Small intestine (tissue), 7 donors: ENCODE data around the gene PLD6. TPM values are rescaled to one million over a fixed set of nuclear protein-coding genes. Genes with fewer than 3 reads are reported as not detected.

Experiments used
- DNase-seq, 2 donors: peaks; one replicate each; pipeline versions ENCODE4 v3.0.0 to v3.0.0-alpha.2; 2013
- FAIRE-seq: peaks from 2 replicates; lab custom pipeline; 2012; peaks lifted over from hg19 to GRCh38; lab: Jason Lieb, UNC
- H3K27ac ChIP-seq, 3 donors: one replicate each; pipeline ENCODE4 v1.5.1; 2013; ENCODE audit warnings: low read length in 2 of 3, mild to moderate bottlenecking in 2 of 3, control low read depth in 1 of 3, inconsistent platforms in 1 of 3, low read depth in 1 of 3, moderate library complexity in 1 of 3
- H3K27me3 ChIP-seq, 3 donors: one replicate each; pipeline ENCODE4 v1.6.1; 2013; ENCODE audit warnings: low read length in 3 of 3, inconsistent platforms in 1 of 3; ENCODE audit not compliant: control insufficient read depth in 3 of 3, insufficient read depth in 3 of 3
- H3K36me3 ChIP-seq, 3 donors: one replicate each; pipeline ENCODE4 v1.6.1; 2013; ENCODE audit warnings: low read length in 3 of 3, inconsistent platforms in 1 of 3, low read depth in 1 of 3, mild to moderate bottlenecking in 1 of 3, moderate library complexity in 1 of 3; ENCODE audit not compliant: control insufficient read depth in 3 of 3, insufficient read depth in 2 of 3
- H3K4me1 ChIP-seq, 3 donors: one replicate each; pipeline ENCODE4 v1.6.1; 2013; ENCODE audit warnings: low read length in 2 of 3, inconsistent platforms in 1 of 3, low read depth in 1 of 3, mild to moderate bottlenecking in 1 of 3, moderate library complexity in 1 of 3; ENCODE audit not compliant: control insufficient read depth in 3 of 3, insufficient read depth in 2 of 3
- H3K4me3 ChIP-seq, 3 donors: one replicate each; pipeline ENCODE4 v1.5.1; 2013; ENCODE audit warnings: low read length in 3 of 3, control low read depth in 1 of 3, inconsistent platforms in 1 of 3, low read depth in 1 of 3, mild to moderate bottlenecking in 1 of 3, moderate library complexity in 1 of 3
- H3K9me3 ChIP-seq, 2 donors: one replicate each; pipeline ENCODE4 v1.6.1; 2013; ENCODE audit warnings: low read depth in 1 of 2, low read length in 1 of 2; ENCODE audit not compliant: control insufficient read depth in 2 of 2, insufficient read depth in 1 of 2
- WGBS, 3 donors: extraction: QIAGEN DNeasy Blood & Tissue Kit; methylation state at CpG; one replicate each; pipeline ENCODE4 v1.1.7; 2013; 5-methylcytosine and 5-hydroxymethylcytosine counted together
- polyA plus RNA-seq, 4 donors: library from polyadenylated mRNA; stranded (reverse) in 3 of 4; unstranded in 1 of 4; fragments of 200-250 nt in 3 of 4; fragments of 120-200 nt in 1 of 4; gene quantifications; one replicate each; pipeline versions ENCODE4 v1.2.1 to v1.2.3, GENCODE V29; 2013
- donor health status: healthy with polysubstance abuse.
- donor health status: control.
- donor health status: control.
- donor health status: Bipolar disorder and iron deficiency.
- donor health status: healthy.

The PLD6 gene
- polyA plus RNA-seq, 4 donors: 1.4 to 5.2 (median 1.6) TPM

DNA sequence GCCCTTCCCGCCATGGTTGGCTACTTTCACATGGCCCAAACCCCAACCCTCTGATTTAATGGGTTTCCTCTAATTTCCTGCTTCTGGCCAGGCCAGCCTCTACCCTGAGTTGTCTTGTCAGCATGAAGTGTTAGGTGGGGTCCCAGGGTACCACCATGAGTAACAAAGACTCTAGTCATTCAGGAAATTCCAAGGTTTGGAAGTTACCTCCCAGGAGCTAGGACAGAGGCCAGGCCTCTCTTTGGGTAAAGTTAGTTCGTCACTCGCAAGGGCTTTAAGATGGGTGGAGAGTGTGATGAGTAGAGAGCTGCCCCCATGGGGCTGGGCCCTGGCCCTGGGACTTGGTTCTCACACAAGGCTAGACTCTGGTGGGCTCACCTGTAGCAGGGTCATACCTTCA lies 54.6 kb downstream of the PLD6 start:
- 83 to 90% (median 90%) methylated on average over 3 of the region's 3 CpGs for WGBS, 3 donors
- Histone ChIP-seq H3K4me1 (peaks cover 0 to 3% (median 0%) of the 10 kb centered on the region in 3 donors), H3K27ac (no peak overlapping the region), H3K27me3 (no peaks in the 10 kb centered on the region), H3K36me3 (peaks cover 10 to 86% (median 31%) of the 10 kb centered on the region in 3 donors), H3K9me3 (no peaks in the 10 kb centered on the region), H3K4me3 (no peak overlapping the region)
- DNase-seq (no peak), FAIRE-seq (no peak)

DNA sequence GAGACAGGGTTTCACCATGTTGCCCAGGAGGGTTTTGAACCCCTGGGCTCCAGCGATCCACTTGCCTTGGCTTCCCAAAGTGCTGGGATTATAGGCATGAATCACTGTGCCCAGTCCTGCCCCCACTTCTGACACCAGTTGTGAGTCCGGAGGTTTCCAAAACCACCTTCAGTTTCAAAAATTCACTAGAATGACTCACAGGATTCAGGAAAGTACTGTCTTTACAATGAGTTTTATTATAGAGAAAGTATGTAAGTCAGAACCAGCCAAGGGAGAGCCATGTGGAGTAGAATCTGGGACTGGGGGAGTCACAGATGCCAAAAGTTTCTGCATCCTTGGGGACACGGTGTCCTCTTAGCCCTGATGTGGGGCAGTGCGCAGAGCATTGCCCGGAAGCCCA lies 55.1 kb downstream of the PLD6 start:
- WGBS, 3 donors: 88 to 97% (median 89%) methylated on average over 5 of the region's 5 CpGs
- DNase-seq: no peak
- Histone ChIP-seq H3K4me3 (no peak overlapping the region), H3K9me3 (no peaks in the 10 kb centered on the region), H3K27ac (no peak overlapping the region), H3K27me3 (no peaks in the 10 kb centered on the region), H3K36me3 (peaks cover 10 to 86% (median 29%) of the 10 kb centered on the region in 3 donors), H3K4me1 (no peaks in the 10 kb centered on the region)
- FAIRE-seq: no peak

Other genes with a start within 250 kb of the PLD6 start
- gene TNFRSF13B, start 234.2 kb downstream of the PLD6 start, polyA plus RNA-seq: 1 to 10 TPM in 2 of 4 donors, under 1 TPM in 1, not detected in 1; 0.13 to 3.0 (median 2.0) TPM
- 100 to 1,000 TPM in 3 of 4 donors, 10 to 100 TPM in 1; 98.9 to 233 (median 190) TPM for gene MPRIP, start 163.9 kb downstream of the PLD6 start, polyA plus RNA-seq
- gene FLCN, start 30.8 kb upstream of the PLD6 start, polyA plus RNA-seq: 100 to 1,000 TPM in 1 of 4 donors, 10 to 100 TPM in 3; 17.5 to 119 (median 37.9) TPM
- 10 to 100 TPM; 42.9 to 58.9 (median 48.0) TPM for gene COPS3, start 74.9 kb upstream of the PLD6 start, polyA plus RNA-seq
- gene NT5M, start 97.0 kb upstream of the PLD6 start, polyA plus RNA-seq: 1 to 10 TPM in 2 of 4 donors, under 1 TPM in 1, not detected in 1; 0.54 to 2.1 (median 1.6) TPM